ENCODE measurements around the gene B4GALT2.
A peak's percentile ranks its signal among the peaks of the same experiment; 100 is the strongest.

B4GALT2 gene

GRCh38 chr1:43984855-43985254, 5.8 kb downstream of the B4GALT2 start:
- no peak for DNase-seq (ENCODE audit: low read depth)

GRCh38 chr1:43985984-43986595, 7.1 kb downstream of the B4GALT2 start:
- no peak for DNase-seq (ENCODE audit: low read depth)

GRCh38 chr1:43986712-43987111, 7.7 kb downstream of the B4GALT2 start:
- no peak for DNase-seq (ENCODE audit: low read depth)

GRCh38 chr1:43987159-43987902, 8.3 kb downstream of the B4GALT2 start:
- DNase-seq (ENCODE audit: low read depth) = no peak

- DNase-seq (ENCODE audit: low read depth) = no peak
Observed at GRCh38 chr1:43990271-43991199, 11.5 kb downstream of the B4GALT2 start.

GRCh38 chr1:43991200-43991475, 12.1 kb downstream of the B4GALT2 start:
- no peak for DNase-seq (ENCODE audit: low read depth)

GRCh38 chr1:43991476-43992231, 12.6 kb downstream of the B4GALT2 start, which contains the start of gene CCDC24:
Gene CCDC24 (plus strand): TSS chr1:43991599. CDS start chr1:43991879, 280 bp downstream.
- DNase-seq (ENCODE audit: low read depth) = peak; percentile 72

GRCh38 chr1:43992232-43992995, 13.4 kb downstream of the B4GALT2 start:
- no peak for DNase-seq (ENCODE audit: low read depth)

GRCh38 chr1:43993206-43993914, 14.3 kb downstream of the B4GALT2 start:
- DNase-seq (ENCODE audit: low read depth) = no peak

- no peak for DNase-seq (ENCODE audit: low read depth)
Observed at GRCh38 chr1:43994071-43994470, 15.1 kb downstream of the B4GALT2 start.

GRCh38 chr1:43994794-43995790, 16.1 kb downstream of the B4GALT2 start:
- no peak for DNase-seq (ENCODE audit: low read depth)

- DNase-seq (ENCODE audit: low read depth) = no peak
Observed at GRCh38 chr1:43995984-43996732, 17.1 kb downstream of the B4GALT2 start.

GRCh38 chr1:43996733-43997115, 17.7 kb downstream of the B4GALT2 start:
- no peak for DNase-seq (ENCODE audit: low read depth)

GRCh38 chr1:43997295-43997999, 18.4 kb downstream of the B4GALT2 start:
- DNase-seq (ENCODE audit: low read depth) = no peak

- DNase-seq (ENCODE audit: low read depth) = no peak
Observed at GRCh38 chr1:43998000-43998378, 19.0 kb downstream of the B4GALT2 start.

GRCh38 chr1:43999455-43999854, 20.4 kb downstream of the B4GALT2 start:
- DNase-seq (ENCODE audit: low read depth) = no peak

GRCh38 chr1:44000122-44000665, 21.2 kb downstream of the B4GALT2 start:
- DNase-seq (ENCODE audit: low read depth) = no peak

GRCh38 chr1:44002165-44002564, 23.2 kb downstream of the B4GALT2 start:
- DNase-seq (ENCODE audit: low read depth) = no peak
